Retinal pigment epithelial cell (primary cell): ENCODE results near the gene AOC2.

ENCODE experiments used
- DNase-seq: peaks from one replicate; pipeline ENCODE4 v3.0.0-alpha.2; 2010; ENCODE audit warnings: low read depth
- H3K4me3 ChIP-seq: 2 replicates; pipeline ENCODE4 v1.5.1; 2011; ENCODE audit warnings: mild to moderate bottlenecking, low read length, control low read depth, moderate library complexity
- CTCF ChIP-seq: conservative IDR thresholded peaks from 2 replicates; pipeline ENCODE4 v1.5.1; 2011; ENCODE audit warnings: low read depth, low read length, control low read depth, inconsistent platforms

AOC2 gene

GRCh38 chr17:42832934-42833766 lies 11.2 kb upstream of the AOC2 start, which contains the start of gene PSME3:
PSME3 (plus strand) TSS chr17:42833397; CDS start chr17:42833632, 235 bp downstream.
- peak within 1 kb of the TSS; percentile 99 for H3K4me3 ChIP-seq
- no peak for TF ChIP-seq CTCF
- DNase-seq, result peak; percentile 48

GRCh38 chr17:42833767-42834422 lies 10.5 kb upstream of the AOC2 start:
- DNase-seq, result no peak
- H3K4me3 ChIP-seq, result peak overlapping the region; percentile 99
- TF ChIP-seq CTCF, result no peak

DNA sequence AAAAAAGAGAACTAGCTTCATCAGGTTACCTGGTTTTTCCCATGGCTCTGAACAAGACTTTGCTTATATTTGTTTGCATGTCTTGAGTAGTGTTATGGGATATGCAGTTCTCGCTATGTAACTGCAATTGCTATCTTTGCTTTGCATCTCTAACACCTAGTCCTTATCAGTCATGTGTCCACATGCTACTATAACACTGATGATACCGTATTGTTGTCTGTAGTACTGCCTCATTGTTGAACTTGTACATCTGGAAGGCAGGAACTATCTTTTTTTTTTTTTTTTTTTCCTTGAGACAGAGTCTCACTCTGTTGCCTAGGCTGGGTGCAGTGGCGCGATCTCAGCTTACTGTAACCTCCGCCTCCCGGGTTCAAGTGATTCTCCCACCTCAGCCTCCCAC lies 8.6 kb upstream of the AOC2 start:
- H3K4me3 ChIP-seq, result no peak overlapping the region
- no peak for DNase-seq
- TF ChIP-seq CTCF, result no peak

DNA sequence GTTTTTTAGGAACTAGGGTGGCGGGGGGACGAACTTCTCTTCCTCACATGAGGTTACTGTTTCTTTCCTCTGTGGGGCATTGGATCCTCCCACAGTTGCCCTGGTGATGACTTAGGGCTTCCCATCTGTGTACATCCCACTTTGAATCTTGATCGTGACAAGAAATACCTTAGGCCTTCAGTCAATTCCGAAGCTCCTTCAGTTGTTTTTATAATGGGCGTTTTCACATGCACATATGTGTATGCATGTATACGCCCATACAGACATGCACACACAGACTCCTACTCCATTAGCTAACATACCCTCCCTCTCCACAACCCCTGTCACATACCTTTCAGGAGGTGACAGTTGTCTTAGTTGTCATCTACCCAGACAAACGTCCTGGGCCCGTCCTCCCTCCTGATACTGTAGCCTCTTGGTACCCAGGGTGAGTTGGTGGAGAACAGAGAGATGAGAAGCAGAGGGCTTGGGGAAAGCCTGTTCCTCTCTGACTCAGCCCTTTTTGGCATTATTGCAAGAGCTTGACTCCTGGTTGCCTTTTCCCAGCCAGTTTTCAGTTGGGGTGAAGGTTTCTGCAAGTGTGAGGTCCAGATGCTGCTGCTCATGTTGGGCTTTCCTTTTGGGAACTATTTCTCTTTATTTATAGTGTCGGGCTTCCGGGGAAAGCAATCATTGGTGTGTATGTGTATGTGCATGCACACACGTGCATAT lies 2.2 kb upstream of the AOC2 start:
- no peak for DNase-seq
- no peak for TF ChIP-seq CTCF
- no peak overlapping the region for H3K4me3 ChIP-seq

- no peak overlapping the region for H3K4me3 ChIP-seq
- no peak for DNase-seq
- peak; percentile 99 for TF ChIP-seq CTCF
Measured at GRCh38 chr17:42843358-42843934, 934 bp upstream of the AOC2 start.

DNA sequence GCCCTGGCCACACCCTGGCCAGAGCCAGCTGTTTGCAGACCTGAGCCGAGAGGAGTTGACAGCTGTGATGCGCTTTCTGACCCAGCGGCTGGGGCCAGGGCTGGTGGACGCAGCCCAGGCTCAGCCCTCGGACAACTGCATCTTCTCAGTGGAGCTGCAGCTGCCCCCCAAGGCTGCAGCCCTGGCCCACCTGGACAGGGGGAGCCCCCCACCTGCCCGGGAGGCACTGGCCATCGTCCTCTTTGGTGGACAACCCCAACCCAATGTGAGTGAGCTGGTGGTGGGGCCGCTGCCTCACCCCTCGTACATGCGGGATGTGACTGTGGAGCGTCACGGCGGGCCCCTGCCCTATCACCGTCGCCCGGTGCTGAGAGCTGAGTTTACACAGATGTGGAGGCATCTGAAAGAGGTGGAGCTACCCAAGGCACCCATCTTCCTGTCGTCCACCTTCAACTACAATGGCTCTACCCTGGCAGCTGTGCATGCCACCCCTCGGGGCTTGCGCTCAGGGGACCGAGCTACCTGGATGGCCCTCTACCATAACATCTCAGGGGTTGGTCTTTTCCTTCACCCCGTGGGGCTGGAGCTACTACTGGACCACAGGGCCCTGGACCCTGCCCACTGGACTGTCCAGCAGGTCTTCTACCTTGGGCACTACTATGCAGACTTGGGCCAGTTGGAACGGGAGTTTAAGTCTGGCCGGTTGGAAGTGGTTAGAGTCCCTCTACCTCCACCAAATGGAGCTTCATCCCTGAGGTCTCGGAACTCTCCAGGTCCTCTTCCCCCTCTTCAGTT lies 578 bp downstream of the AOC2 start:
- H3K4me3 ChIP-seq, result no peak overlapping the region
- no peak for TF ChIP-seq CTCF
- no peak for DNase-seq
